HG03066 (cell line): ENCODE results near the gene SMG1.
"Not testable (repeated sequence)": the region's sequence is repeated elsewhere in the genome, so short reads cannot be mapped to it uniquely, and the experiment has no call there.

ENCODE experiments used
- ATAC-seq: cut with Tn5 transposase; IDR thresholded peaks from one replicate; pipeline ENCODE4 v1.9.1; 2021; ENCODE audit warnings: low read depth; ENCODE audit not compliant: unreplicated experiment

SMG1 gene

DNA sequence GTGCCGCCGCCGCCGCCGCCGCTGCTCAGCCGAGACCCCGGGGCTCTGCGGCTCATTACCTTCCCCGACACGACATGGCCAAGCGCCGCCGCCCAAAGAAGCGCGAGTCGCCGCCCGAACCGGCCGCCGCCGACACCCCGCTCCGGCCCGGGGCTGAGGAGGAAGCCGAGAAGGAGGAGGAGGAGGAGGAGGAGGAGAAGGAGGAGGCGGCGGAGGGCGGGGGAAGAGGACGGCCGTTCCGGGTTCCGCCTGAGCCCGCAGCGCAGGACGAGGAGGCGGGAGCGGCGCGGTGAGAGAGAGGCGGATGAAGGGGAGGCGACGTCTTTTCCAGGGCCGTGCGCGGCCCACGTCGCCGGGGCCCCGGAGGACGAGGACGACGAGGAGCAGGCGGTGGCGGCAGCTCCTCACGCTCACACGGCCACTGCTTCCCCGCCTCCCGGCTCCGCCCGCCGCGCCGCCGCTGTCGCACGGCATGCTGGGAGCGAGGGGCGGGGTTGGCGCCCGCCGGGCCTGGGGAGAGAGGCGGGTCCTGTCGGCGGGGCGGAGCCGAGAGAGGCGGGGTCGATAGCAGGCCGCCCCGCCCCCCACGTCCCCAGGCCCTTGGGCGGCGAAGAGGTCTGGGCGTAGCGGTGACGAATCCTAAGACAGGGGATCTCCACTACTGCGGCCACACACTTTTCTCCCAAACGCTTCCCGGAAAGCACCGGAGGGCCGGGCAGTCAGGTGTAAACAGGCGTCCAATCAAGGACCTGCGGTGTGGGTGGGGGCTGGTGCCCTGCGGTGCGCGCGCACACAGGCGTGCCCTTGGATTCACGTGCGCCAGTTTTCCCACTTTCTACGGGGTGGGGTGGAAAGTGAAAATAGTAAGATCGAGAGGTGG, at the start of gene SMG1:
Gene SMG1 (minus strand): TSS at position 423 of the 880 bp plus-strand sequence. CDS start 367 bp downstream, at position 56.
- peak; percentile 84 for ATAC-seq

DNA sequence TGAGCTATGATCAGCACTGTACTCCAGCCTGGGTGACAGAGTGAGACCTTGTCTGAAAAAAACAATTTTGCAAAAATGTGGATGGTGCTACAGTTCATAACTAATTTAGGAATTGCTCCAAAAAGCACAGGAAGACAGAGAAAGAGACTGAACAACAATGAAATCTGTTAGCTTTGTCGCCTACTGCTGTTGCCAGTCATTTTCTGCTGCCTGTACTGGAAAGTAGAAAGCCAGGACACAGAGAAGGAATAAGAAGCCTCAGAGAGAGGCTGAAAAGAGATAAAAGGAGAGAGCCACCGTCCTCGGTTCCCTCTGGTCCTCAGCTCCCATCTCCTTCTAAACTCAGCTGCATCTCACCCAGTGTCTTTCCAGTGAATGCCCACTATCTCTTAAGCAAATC, 48.9 kb upstream of the SMG1 start:
- no peak for ATAC-seq

DNA sequence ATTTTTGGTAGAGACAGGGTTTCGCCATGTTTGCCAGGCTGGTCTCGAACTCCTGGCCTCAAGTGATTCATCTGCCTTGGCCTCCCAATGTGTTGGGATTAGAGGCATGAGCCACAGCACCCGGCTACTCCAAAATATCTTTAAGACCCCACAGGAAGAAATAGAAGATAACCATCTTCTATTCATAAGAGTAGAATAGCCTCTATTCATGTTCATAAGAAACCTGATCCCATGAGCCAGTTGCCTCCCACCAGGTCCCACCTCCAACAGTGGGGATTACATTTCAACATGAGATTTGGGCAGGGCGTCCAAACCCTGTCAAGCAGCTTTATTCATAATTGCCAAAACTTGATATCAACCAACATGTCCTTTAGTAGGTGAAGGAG, 43.6 kb upstream of the SMG1 start:
- ATAC-seq: no peak

DNA sequence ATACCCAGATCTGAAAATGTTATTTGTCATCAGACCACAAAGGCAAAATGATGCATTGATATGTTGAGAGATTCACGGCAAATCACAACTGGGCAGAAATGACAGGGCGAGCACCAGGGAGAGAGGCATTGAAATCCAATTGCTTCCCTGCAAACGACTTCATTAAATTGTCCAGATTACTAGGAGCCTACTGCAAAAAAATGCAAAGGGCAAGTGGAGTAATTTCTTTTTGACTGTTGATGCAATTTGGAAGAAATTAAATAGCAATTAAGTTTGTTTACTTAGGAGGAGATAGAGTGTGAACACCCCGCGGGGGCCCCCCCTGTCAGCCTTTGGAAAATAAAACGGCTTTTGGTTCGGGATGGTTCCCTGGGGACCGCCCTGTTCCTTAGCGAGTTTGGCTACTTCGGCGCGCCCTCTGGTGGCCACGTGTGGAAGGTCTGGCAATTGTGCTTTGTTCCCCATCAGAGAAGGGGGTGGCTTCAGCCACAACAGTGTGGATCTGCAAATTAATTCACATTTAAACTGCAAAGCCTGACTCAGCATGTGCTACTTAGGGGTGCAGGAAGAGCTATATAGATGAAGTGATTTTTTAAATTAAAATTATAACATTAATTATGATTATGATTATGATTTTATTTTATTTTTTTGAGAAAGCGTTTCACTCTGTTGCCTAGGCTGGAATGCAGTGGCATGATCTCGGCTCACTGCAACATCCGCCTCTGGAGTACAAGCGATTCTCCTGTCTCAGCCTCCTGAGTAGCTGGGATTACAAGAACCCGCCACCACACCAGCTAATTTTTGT, 43.0 kb upstream of the SMG1 start:
- ATAC-seq: no peak

DNA sequence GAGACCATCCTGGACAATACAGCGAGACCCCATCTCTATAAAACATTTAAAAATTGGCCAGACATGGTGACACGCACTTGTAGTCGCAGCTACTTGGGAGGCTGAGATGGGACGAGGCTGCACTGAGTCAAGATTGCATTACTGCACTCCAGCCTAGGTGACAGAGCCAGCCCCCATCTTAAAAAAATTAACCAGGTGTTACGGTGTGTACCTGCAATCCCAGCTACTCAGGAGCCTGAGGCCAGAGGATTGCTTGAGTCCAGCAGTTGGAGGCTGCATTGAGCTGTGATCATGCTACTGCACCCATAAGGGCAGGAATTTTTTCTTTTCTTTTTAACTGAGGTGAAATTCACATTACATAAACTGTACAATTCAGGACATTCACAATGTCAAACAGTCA, 40.6 kb upstream of the SMG1 start:
- no peak for ATAC-seq

DNA sequence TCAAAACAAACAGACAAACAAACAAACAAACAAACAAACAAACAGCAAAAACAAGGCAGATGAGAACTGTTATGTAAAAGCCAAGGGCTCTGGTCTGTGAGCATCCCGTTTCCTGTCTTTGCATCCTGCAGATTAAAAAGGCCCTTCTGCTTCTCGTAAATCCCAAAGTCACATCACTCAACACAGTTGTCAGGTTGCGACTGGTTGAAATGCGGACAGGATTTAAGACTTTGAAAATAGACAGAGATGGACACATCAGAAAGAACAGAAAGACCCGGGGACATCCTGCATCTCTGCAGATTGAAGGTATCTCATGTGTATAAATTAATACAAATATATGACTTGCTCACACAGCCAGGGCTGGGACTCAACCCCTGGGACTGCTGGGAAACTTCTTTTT, 39.3 kb upstream of the SMG1 start:
- no peak for ATAC-seq

DNA sequence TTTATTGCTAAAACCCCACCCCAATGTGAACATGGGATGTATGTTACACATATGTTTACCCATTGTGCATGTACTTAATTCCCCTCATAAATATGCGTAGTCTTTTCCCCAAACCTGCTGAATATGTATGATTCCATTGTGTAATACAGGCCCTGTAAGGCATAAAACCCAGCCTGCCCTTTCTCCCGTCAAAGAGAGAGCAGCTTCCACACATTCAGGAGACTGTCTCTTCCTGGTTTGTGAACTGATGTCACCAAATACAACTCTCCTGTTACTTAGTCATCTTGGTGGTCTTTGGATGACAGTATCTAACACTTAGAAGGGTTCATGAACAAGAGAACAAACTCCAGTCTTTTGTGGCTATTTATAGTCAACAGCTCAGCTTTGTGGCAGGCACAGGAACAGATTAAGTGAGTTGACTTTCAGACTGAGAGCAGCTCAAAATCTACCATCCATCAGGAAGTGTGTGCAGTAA, 32.9 kb upstream of the SMG1 start:
- no peak for ATAC-seq

DNA sequence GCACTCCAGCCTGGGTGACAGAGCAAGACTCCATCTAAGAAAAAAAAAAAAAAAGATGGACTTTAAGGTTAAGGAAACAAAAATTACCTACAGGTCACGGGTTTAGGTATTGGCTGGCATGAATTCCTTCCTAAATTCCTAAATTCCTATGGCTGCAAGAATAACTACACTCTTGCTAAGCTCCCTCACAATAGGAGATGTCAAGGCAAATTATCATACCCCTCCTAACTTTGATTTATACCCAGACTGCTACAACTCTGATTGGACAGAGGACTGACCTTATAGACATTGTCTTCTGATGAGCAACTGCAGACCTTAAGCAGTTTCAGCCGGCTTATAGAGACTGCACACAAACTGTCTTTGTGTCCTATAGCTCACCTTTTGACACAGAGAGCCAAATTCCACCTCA, 32.4 kb upstream of the SMG1 start:
- ATAC-seq: no peak

DNA sequence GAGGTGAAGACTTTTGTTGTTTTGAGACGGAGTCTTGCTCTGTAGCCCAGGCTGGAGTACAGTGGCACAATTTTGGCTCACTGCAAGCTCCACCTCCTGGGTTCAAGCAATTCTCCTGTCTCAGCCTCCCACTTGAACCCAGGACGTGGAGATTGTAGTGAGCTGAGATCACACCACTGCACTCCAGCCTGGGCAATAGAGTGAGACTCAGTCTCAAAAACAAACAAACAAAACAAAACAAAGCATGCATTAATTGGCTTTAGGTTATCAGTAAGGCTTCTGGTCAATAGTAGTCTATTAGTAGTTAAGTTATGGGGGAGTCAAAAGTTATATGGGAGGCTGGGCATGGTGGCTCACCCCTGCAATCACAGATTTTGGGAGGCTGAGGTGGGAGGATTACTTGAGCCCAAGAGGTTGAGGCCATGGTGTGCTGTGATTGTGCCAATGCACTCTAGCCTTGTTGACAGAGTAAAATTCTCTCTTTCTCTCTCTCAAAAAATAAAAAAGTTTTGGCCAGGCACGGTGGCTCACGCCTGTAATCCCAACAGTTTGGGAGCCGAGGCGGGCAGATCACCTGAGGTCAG, 30.5 kb upstream of the SMG1 start:
- not testable (repeated sequence) for ATAC-seq

DNA sequence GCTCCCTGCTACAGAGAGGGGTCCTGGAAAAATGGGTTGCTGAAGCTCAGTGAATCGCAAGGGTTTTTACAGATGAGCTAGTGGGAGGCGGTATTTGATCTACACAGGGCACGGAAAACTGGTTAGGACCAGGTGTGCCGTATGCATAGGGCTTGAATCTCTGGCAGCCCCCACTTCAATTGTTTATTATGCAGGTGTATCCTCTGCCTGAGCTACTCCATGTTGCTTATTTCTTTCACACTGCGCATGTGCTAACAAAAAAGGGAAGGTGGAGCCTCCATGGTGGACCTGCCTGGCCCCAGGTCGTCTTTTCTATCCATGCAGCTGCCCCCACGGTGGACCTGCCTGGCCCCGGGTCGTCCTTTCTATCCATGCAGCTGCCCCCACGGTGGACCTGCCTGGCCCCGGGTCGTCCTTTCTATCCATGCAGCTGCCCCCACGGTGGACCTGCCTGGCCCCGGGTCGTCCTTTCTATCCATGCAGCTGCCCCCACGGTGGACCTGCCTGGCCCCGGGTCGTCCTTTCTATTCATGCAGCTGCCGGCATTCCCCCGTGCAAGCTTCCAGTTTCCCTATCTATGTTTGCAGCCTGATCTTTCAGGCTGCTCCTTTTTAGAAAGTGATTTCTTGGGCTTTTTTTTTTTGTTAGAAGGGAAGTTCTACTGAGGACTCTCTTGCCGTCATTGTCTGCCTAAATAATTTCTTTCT, 29.8 kb upstream of the SMG1 start:
- ATAC-seq: not testable (repeated sequence)

DNA sequence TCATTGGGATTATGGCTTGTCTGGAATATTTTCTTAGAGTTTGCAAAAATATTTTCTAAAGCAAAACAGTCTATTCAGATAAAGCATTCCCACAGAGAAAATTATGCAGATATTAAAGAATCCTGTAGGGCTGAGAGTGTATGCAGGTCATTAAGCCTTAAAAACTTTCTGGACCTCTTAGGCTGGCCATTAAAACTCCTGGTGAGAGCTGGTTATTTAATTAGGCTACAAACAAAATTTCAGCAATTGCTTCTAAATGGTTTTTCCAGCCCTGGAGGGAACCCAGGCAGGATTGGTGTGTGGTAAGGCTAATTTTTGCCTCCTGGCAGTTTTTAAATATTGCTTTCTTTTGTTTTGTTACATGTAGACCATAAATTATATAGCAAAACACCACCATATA, 27.3 kb upstream of the SMG1 start:
- ATAC-seq: no peak

DNA sequence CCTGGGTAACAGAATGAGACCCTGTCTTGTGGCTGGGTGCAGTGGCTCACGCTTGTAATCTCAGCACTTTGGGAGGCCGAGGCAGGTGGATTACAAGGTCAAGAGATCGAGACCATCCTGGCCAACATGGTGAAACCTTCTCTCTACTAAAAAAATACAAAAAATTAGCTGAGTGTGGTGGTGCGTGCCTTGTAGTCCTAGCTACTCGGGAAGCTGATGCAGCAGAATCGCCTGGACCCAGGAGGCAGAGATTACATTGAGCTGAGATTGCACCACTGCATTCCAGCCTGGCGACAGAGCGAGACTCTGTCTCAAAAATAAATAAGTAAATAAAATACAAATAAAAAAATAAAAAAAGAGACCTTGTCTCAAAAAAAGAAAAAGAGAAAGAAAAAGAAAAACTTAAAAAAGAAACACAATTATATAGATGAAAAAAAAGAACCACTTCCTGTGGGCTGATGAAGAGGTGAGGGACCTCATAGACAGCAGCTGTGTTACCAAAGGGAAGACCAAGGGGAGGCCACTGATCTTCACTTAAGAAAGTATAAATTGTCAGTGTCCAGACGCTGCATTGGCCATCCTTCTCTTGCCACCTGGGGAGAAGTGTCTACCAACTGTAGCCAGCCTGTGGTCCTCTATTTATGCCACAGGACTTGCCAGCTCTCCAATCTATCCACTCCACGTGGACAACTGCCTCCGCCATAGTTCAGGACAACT, 24.4 kb upstream of the SMG1 start:
- no peak for ATAC-seq

DNA sequence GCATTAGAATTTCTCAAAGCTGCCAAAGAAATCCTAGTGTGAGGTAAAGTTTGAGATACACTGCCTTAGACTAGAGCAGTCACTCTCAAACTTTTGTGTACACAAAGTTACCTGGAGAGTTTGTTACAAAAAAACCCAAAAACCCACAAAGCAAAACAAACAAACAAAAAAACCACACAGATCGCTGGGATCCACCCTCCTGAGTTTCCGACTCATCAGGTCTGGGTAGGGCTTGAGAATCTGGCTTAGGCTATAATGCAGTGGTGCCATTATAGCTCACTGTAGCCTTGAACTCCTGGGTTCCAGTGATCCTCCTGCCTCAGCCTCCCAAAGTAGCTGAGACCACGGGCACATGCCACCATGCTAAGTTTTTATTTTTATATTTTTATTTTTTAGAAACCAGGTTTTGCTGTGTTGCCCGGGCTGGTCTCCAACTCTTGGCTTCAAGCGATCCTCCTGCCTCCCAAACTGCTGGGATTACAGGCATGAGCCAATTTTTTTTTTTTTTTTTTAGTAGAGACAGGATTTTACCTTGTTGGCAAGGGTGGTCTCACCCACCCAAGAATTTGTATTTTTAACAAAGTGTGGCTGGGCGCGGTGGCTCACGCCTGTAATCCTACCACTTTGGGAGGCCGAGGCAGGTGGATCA, 22.3 kb upstream of the SMG1 start:
- ATAC-seq: no peak

DNA sequence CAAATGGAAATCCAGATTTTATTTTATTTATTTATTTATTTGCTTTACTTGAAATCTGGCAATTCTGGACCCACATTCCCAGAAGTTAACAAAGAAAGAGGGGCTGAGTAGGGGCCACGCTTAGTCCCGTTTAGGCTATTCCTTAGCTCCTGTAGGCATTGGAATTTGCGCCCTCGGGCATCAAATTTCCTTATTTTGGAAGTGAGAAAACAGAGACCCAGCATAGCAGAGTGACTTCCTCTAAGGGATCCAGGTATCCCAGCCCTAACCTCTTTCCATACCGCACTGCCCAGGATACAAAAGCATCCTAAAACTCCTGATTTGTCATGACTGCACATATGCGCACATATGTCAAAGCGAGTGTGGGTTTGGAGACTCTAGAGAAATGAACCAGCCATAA, 19.0 kb upstream of the SMG1 start:
- ATAC-seq: no peak

DNA sequence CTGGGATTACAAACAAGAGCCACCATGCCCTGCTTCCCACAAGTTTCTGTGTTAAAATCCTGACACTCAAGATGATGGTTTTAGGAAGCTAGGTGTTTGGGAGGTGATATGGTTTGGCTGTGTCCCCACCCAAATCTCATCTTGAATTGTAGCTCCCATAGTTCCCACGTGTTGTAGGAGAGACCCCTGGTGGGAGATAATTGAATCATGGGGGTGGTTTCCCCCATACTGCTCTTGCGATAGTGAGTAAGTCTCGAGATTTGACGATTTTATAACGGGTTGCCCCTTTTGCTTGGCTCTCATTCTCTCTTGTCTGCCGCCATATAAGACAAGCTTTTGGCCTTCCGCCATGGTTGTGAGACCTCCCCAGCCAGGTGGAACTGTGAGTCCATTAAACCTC, 17.2 kb upstream of the SMG1 start:
- no peak for ATAC-seq

DNA sequence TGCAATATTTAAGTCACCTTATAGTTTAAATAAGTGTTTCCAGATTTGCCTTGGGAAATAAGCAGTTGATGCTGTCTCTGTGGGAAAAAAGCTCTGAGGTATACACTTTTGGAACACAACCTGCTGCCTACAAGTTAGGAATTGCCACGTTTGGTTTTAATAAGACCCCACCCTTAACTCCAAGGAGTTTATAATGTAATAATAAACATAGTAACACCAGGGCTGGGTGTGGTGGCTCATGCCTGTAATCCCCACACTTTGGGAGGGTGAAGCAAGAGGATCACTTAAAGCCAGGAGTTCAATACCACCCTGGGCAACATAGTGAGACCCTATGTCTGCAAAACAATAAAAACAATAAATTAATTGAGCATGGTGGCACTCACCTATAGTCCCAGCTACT, 15.9 kb upstream of the SMG1 start:
- ATAC-seq: no peak

DNA sequence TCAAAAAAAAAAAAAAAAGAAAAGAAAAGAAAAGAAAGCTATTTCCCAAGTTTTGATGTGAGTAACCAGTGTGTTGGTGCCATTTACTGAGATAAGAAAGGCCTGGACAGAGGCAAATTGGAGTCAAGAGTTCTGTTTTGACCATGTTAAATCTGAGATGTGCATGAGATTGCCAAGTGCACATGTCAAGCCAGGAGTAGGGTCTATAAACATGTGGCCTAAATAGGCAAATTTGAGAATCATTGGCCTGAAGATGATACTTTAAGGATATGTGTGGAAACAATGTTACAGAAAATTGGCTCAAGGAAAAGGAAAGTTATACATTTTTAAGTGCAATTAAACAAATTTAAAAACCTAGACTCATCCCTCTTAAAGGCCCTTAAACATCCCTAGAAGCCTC, 15.3 kb upstream of the SMG1 start:
- ATAC-seq: no peak

DNA sequence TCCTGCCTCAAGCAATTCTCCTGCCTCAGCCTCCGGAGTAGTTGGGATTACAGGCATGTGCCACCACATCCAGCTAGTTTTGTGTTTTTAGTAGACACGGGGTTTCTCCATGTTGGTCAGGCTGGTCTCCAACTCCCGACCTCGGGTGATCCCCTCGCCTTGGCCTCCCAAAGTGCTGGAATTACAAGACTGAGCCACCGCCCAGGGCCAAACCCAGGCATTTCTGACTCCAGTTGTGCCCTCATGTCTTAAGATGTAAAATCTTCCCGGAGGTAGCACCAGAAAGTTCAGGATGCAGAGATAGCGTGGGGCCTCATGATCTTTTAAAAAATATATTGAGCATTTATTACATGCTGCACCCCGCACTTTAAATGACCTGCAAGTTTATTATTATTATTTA, 12.8 kb upstream of the SMG1 start:
- no peak for ATAC-seq

DNA sequence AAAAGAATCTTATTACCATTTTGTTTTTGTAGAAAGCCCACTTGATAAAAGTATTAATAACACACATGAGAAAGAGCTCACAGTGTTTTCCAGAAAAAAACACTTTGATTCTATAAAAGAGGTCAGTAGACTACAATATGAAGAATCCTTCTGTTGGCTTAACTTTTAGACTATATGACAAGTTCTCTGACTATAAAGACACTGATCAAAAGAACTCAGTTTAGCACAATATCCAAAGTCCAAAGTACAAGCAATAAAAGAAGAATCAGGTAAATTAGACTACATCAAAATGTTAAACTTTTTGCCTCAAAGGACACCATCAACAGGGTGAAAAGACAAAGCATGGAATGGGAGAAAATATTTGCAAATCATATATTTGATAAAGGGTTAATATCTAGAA, 11.2 kb upstream of the SMG1 start:
- no peak for ATAC-seq
